NCI-H524 (cell line): ENCODE results near the gene NSD1.
A peak's percentile ranks its signal among the peaks of the same experiment; 100 is the strongest.
"Not testable (repeated sequence)": the region's sequence is repeated elsewhere in the genome, so short reads cannot be mapped to it uniquely, and the experiment has no call there.

Experiments
- DNase-seq, 2 experiments: peaks; one replicate each; lab custom pipeline; 2025; lab: John Stamatoyannopoulos, UW

NSD1 gene

GRCh38 chr5:177130211-177131018 lies 3.2 kb upstream of the NSD1 start:
- DNase-seq: no peak

- DNase-seq: no peak
Observed at GRCh38 chr5:177131019-177131320, 2.6 kb upstream of the NSD1 start.

DNA sequence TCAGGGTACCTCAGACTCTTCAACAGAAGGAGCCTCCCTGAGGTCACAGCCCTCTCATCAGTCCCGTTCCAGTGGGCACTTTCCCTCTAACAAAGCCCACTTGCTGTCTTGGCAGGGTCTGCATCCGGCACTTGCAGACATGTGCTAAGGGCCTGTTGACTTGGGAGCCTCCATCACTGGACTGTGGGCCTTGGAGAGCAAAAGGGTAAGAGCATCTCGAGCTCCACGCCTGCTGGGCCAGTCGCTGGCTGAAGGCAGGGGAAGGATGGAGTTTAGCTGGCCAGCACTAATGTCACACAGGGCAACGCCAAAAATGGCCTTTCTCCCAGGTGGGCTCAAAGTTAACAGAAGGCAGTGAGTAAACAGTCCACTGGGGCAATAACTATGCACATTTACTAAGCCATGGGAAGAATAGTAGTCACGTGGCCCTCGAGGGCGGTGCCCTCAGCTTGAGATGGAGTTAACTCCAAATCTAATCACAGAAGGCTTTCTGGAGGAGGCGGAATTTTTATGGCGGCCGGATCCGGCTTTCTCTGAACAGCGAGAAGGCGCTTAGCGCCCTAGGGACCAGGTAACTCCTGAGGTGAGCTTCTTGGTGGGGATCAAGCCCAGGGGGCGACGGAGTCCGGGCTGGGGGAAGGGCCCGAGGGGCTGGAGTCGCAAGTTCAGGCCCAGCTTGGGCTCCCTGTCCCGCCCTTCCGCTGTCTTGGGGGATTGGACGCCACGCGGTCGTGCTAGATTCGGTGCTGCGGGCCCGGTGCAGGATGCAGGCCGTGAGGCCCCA lies 2.0 kb upstream of the NSD1 start:
- DNase-seq: no peak

DNA sequence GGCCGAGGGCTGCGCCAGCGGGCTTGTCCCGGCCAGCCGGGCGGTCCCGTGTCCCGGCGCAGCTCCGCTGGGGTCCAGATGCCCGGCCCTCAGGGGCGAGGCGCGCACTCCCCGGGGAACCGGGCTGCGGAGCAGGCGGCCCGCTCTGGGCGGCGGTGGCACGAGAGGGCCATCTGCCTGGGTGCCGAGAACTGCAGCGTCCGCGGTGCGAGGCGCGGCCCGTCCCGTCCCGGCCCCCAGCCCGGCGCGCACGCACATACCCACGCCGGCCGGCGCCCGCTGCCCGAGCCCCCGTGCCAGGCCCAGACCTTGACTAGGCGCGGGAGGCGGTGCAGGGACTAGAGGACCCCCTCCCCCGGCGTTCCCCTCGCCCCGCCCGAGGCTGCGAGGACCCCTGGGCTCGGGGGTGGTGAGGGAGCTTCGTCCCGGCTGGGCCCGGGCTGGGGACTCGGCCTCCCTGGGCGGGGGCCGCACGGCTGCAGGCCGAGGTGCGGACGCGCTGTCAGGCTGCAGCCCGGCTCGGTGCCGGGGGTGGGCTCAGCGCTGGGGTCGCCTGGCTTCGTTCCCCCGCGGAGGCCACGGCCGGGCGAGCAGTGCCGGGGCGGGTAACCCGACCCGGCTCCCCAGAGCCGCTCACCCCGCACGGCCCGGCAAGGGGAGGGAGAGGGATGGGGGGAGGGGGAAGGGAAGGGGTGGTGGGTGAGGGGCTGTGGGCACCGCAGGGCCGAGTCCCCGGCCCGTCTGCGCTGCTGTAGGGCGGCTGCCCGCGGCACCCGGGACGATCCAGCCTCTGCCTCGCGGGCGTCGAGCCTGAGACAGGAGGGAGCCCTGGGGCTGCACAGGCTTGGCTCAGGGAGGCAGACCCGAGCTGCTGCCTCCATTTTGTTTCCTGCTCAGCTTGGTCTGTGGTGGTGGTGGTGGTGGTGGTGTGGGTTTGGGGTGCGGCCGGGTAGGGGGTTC lies 1.2 kb upstream of the NSD1 start:
- DNase-seq: no peak

GRCh38 chr5:177133853-177134696 lies 502 bp downstream of the NSD1 start:
- peak in 1 of 2 experiments; percentile 36 for DNase-seq

DNA sequence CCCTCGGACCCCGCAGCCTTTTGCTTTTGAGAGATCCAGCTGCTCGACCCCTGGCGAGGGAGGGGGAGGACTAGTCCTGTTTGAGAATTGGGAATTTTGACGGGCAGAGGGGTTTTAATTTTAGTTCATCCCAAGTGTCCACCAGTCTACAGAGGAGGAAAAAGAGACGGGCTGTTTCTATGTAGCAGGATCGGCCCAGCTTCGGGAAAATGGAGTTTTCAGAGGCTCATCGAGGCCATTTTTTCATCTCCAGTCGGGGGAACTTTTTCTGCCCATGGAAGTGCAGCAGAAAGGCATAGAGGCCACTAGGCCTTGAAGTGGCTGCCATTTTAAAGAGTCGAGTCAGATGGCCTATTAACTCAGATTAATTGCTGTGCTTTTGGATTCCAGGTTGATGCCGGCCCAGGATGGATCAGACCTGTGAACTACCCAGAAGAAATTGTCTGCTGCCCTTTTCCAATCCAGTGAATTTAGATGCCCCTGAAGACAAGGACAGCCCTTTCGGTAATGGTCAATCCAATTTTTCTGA lies 1.2 kb downstream of the NSD1 start:
- peak in 1 of 2 experiments; percentile 44 for DNase-seq

- no peak for DNase-seq
Observed at GRCh38 chr5:177140312-177140711, 6.7 kb downstream of the NSD1 start.

- no peak for DNase-seq
Observed at GRCh38 chr5:177141496-177141895, 7.9 kb downstream of the NSD1 start.

DNA sequence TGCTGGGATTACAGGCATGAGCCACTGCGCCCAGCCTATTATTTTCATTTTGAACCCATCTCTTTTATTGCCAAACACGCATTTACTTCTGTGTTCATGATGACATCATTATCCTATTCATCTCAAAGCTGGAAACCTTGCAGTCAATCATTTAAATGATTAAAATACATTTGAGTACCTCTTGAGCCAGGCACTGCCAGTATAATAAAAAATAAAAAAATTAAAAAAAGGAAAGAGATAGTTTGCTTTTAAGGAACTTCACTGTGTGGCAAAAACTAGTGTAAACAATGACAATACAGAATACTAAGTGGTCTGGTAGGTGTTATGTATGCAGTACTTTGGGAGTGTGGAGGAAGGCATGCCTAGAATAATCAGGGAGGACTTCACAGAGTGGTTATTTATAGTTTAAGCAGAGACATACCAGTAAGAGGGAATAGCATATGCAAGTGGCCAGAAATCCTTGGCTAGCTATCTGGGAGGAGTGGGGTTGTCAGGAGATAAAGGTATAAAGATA lies 8.6 kb downstream of the NSD1 start:
- no peak for DNase-seq

- DNase-seq: no peak
Observed at GRCh38 chr5:177142778-177143177, 9.2 kb downstream of the NSD1 start.

DNA sequence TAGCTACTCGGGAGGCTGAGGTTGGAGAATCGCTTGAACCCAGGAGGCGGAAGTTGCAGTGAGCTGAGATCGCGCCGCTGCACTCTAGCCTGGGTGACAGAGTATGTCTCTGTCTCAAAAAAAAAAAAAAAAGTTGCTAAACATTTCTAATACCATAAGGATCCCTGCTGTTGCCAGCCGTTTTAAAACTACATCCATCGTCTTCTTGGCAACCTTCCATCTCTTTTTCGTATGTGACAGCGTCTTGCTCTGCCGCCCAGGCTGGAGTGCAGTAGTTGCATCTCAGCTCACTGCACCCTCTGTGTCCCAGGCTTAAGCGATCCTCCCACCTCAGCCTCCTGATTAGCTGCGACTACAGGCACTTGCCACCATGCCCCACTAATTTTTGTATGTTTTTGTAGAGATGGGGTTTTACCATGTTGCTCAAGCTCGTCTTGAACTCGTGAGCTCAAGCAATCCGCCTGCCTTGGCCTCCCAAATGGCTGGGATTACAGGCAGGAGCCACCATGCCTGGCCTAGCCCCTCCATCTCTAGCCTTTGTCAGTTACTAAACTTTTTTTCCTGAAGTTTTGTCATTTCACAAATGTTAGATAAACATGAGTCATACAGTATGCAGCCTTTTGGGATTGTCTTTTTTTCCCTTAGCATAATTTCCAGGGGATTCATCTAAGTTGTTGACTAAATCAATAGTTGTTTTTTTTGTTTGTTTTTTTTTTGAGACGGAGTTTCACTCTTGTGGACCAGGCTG lies 13.5 kb downstream of the NSD1 start:
- no peak for DNase-seq

GRCh38 chr5:177150061-177150460 lies 16.5 kb downstream of the NSD1 start:
- DNase-seq: not testable (repeated sequence)

DNA sequence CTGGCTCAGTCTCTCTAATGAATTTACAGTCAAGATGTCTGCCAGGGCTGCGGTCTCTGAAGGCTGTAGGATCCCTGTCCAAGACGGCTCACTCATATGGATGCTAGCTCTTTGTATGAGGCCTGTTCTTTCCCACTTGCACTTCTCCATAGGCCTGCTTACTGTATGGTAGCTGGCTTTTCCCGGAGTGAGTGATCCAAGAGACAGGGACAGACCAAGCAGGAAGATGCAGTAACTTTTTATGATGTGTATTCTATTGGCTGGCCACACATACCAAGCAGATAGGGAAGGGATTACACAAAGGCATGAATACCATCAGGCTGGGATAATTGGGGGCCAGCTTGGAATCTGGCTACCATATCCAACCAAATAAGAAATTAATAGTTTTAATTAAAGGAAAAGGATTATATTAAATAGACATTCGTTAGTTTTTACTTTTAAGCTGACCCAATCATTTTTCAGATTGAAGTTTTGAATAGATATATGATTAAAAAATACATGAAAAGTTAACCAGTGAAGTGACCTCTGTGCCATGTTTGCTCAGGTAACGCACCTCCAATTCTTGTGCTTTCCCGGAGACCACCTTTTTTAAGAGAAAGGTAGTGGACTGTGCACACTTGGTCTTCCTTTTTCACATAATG lies 20.6 kb downstream of the NSD1 start:
- DNase-seq: no peak

DNA sequence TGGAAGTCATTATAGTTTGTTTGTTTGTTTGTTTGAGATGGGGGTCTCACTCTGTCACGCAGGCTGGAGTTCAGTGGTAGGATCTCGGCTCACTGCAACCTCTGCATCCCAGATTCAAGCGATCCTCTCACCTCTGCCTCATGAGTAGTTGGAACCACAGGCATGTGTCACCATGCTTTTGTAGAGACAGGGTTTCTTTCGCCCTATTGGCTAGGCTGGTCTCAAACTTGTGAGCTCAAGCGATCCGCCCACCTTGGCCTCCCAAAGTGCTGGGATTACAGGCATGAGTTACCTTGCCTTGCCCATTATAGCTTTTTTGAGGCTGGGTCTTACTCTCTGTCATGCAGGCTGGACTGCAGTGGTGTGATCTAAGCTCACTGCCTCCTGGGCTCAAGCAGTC lies 28.8 kb downstream of the NSD1 start:
- no peak for DNase-seq

- DNase-seq: peak in 1 of 2 experiments; percentile 23
Observed at GRCh38 chr5:177163500-177163899, 29.9 kb downstream of the NSD1 start.

DNA sequence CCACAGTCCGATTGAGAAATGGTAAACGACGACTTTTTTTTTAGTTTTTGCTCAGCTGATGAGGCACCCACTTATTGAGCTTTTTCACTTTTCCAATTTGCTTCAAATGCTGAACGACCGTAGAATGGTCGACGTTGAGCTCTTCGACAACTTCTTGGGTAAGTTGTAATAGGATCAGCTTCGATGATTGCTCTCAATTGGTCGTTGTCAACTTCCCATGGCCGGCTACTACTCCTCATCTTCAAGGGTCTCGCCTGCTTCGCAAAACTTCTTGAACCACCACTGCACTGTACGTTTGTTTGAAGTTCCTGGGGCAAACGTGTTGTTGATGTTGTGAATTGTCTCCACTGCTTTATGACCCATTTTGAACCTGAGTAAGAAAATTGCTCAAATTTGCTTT lies 35.7 kb downstream of the NSD1 start:
- DNase-seq: no peak

DNA sequence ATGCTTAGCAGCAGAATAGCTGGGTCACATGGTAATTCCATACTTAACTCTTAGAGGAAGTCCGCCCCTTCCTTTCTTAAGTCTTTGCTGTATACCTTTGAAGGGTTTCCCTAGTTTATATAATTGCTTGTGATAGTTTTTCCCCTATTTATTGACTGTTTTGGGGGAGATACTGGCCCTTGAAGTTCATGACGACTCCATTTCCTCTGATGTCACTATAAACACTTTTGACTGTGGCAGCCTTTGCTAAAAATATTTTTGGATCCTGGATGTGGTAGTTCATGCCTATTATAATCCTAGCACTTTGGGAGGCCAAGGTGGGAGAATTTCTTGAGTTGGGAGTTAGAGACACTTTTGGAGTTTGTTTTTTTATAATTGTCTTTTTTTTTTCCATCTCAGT lies 38.4 kb downstream of the NSD1 start:
- DNase-seq: no peak

DNA sequence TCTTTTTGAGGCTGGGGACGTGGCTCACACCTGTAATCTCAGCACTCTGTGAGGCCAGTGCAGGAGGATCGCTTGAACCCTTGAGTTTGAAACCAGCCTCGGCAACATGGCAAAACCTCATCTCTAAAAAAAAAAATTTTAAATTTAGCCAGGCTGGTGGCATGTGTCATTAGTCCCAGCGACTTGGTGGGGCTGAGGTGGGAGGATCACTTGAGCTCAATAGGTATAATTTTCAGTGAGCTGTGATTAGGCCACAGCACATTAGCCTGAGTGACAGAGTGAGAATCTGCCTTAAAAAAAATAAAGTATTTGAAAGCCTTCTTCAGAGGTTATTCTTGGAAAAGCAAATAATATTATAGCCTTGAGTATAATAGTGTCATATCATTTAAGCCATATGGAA lies 41.8 kb downstream of the NSD1 start:
- no peak for DNase-seq

GRCh38 chr5:177176175-177176711 lies 42.7 kb downstream of the NSD1 start:
- no peak for DNase-seq
